Measurements from ENCODE around the gene TOMM7. TPM values are rescaled to one million over a fixed set of nuclear protein-coding genes. Genes with fewer than 3 reads are reported as not detected.

The TOMM7 gene
- total RNA-seq, 4 donors from 2014 or later, result 73.2 to 217 (median 126) TPM

DNA sequence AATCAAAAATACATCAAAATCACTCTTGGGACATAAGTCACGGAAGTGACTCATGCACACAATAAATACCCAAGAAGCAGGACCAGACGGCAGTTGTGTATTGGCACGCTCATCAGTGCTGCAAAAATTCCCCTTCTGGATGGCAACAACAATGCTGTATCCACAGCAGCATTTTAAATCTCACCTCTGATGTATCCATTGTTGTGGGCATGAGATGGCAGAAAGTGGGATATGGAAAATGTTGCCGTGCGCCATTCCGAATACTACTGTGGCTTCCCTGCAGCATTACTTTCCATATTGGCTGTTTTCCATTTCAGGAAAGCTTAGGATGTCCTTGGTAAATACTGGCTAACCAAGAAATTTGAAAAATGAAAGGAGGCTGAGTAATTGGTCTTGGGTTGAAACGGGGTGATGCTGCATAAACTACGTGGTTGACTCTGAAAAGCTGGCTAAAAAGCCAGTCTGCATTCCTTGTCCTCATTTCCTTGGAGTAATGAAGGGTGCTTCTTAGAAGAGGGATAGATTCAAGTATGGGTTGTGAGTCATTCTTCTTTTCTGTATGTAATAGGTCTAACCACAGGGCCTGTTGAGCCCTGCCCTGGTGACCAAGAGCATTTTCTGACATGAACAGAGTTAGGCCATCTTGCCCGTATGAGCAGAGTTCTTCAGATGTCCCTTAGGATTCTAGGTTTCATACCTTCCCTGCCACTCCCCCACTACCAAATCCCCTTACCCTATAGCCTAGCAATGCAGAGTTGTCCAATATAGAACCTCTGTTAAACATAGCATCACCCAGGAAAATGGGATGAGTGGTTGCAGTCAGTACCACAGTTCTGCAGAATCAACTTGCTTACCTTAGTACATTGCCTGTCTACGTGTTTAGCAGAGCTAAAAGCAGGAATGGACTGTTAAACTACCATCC, 36.3 kb upstream of the TOMM7 start:
- TF ChIP-seq, protein P1, sequence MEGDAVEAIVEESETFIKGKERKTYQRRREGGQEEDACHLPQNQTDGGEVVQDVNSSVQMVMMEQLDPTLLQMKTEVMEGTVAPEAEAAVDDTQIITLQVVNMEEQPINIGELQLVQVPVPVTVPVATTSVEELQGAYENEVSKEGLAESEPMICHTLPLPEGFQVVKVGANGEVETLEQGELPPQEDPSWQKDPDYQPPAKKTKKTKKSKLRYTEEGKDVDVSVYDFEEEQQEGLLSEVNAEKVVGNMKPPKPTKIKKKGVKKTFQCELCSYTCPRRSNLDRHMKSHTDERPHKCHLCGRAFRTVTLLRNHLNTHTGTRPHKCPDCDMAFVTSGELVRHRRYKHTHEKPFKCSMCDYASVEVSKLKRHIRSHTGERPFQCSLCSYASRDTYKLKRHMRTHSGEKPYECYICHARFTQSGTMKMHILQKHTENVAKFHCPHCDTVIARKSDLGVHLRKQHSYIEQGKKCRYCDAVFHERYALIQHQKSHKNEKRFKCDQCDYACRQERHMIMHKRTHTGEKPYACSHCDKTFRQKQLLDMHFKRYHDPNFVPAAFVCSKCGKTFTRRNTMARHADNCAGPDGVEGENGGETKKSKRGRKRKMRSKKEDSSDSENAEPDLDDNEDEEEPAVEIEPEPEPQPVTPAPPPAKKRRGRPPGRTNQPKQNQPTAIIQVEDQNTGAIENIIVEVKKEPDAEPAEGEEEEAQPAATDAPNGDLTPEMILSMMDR (IDR thresholded peaks at IDR 0.05), result no peak
- no peak for TF ChIP-seq POLR2A (IDR thresholded peaks at IDR 0.05)
- Histone ChIP-seq H3K4me1 (peaks cover 25 to 79% (median 49%) of the 10 kb centered on the region in 3 donors), H3K4me3 (peak overlapping the region in 1 of 4 donors; percentile 11), H3K9me3 (no peaks in the 10 kb centered on the region), H3K36me3 (peaks cover 0 to 18% (median 0%) of the 10 kb centered on the region in 3 donors), H3K27ac (peak overlapping the region; percentile 78 to 97 (median 88)), H3K27me3 (no peaks in the 10 kb centered on the region)
- no peak for DNase-seq
- intact Hi-C loops (cut with DNase I), result loop anchor here (10.0 kb wide), 1 partner anchor 156 kb away; the partner anchor contains the start of gene HYCC1
- WGBS, 2 donors, result 28 to 31% methylated on average over 9 to 10 of the region's 10 CpGs

GRCh38 chr7:22858274-22858639, 35.6 kb upstream of the TOMM7 start:
- H3K4me1 ChIP-seq, result peaks cover 25 to 81% (median 49%) of the 10 kb centered on the region in 3 donors
- TF ChIP-seq POLR2A (IDR thresholded peaks at IDR 0.05), result no peak
- TF ChIP-seq, protein P1 (IDR thresholded peaks at IDR 0.05), result no peak

DNA sequence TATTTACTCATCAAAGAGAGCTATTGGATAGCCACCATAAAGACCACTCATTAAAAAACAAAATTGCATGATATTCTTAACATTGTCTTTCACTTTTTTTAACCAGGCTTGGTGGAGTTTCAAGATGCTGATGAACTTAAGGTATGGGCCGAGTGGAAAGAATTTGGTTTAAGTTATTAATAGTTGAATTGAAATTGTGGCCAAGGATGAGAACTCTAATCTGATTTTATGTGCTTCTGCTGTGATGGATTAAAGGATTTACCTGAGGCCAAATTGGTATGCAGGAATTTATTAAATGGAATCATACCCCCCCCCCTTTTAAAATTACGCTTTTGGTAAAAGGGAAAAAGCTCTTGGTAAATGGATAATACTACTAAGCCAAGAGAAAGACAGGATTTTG, 33.8 kb upstream of the TOMM7 start:
- no peak for DNase-seq
- TF ChIP-seq, protein P1 (IDR thresholded peaks at IDR 0.05), result no peak
- no peak for TF ChIP-seq POLR2A (IDR thresholded peaks at IDR 0.05)

More at GRCh38 chr7:22858274-22858639, 35.6 kb upstream of the TOMM7 start:
- no peak for DNase-seq
- Histone ChIP-seq H3K36me3 (peaks cover 0 to 18% (median 0%) of the 10 kb centered on the region in 3 donors), H3K27ac (peak overlapping the region; percentile 78 to 97 (median 88)), H3K4me3 (no peak overlapping the region), H3K27me3 (no peaks in the 10 kb centered on the region), H3K9me3 (no peaks in the 10 kb centered on the region)
- 30 to 38% methylated on average over 1 of the region's 1 CpG for WGBS, 2 donors
- intact Hi-C loops (cut with DNase I), result loop anchor here (10.0 kb wide), 1 partner anchor 157 kb away; the partner anchor contains the start of gene HYCC1

DNA sequence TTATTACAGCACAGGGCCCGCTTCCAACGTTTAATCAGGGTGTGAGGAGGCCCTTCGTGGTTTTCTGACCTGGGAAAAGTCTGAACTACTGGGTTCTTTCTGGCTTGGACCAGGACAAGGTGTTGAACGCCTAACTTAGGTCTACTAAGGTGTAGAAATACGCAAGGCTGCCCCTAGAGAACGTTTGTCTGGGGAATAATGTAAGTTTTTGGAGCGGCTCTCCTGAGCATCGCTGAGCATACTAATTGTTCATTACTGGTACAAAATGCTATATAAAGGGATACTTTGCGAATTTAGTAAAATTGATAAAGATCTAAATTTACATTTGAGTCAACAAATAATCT, 32.4 kb upstream of the TOMM7 start:
- no peak for DNase-seq
- WGBS, 2 donors, result 12 to 14% methylated on average over 7 to 9 of the region's 9 CpGs
- Histone ChIP-seq H3K27ac (peak overlapping the region; percentile 87 to 97 (median 92)), H3K4me1 (peaks cover 25 to 63% (median 41%) of the 10 kb centered on the region in 3 donors), H3K4me3 (peak overlapping the region; percentile 65 to 92 (median 70)), H3K9me3 (no peaks in the 10 kb centered on the region), H3K27me3 (no peaks in the 10 kb centered on the region), H3K36me3 (peaks cover 0 to 18% (median 0%) of the 10 kb centered on the region in 3 donors)
- TF ChIP-seq, protein P1 (IDR thresholded peaks at IDR 0.05), result no peak
- no peak for TF ChIP-seq POLR2A (IDR thresholded peaks at IDR 0.05)
- intact Hi-C loops (cut with DNase I), result loop anchor here (10.0 kb wide), 1 partner anchor 160 kb away; the partner anchor contains the start of gene HYCC1

More for the DNA sequence above, 33.8 kb upstream of the TOMM7 start:
- intact Hi-C loops (cut with DNase I), result loop anchor here (10.0 kb wide), 1 partner anchor 158 kb away; the partner anchor contains the start of gene HYCC1
- peak overlapping the region in 1 of 4 donors; percentile 71 for H3K4me3 ChIP-seq
- H3K4me1 ChIP-seq, result peaks cover 25 to 75% (median 49%) of the 10 kb centered on the region in 3 donors
- peaks cover 0 to 18% (median 0%) of the 10 kb centered on the region in 3 donors for H3K36me3 ChIP-seq
- no peaks in the 10 kb centered on the region for H3K27me3 ChIP-seq
- H3K27ac ChIP-seq, result peak overlapping the region; percentile 87 to 97 (median 92)
- WGBS, 2 donors, result 47 to 51% methylated on average over 2 of the region's 2 CpGs
- H3K9me3 ChIP-seq, result no peaks in the 10 kb centered on the region
